IMR-90 (cell line): Measurements from ENCODE around the gene LIMCH1. TPM values are rescaled to one million over a fixed set of nuclear protein-coding genes. Genes with fewer than 3 reads are reported as not detected.

Experiments used
- ATAC-seq: fragments of 200-7000 bp; cut with Tn5 transposase; 2 replicates; pipeline ENCODE4 v1.9.1; 2020; ENCODE audit warnings: low read depth, mild to moderate bottlenecking, moderate library complexity
- BruUV-seq: library from RNA; stranded (reverse); fragments of 400-500 nt; replicated peaks from 2 replicates; lab custom pipeline; 2021; lab: Mats Ljungman, UMichigan
- CTCF ChIA-PET: fragments of 300-600 bp; formaldehyde crosslinking; extraction: SDS; loops from one replicate; lab custom pipeline; 2021; ENCODE audit warnings: antibody characterized with exemption; lab: Yijun Ruan, JAX
- POLR2A ChIA-PET: fragments of 300-600 bp; sonication (Branson Sonifier 250); formaldehyde crosslinking; loops from one replicate; lab custom pipeline; 2022; ENCODE audit warnings: antibody characterized with exemption; ENCODE audit not compliant: unreplicated experiment; lab: Charles Lee
- DNase-seq: peaks from one replicate; pipeline ENCODE4 v3.0.0; 2013
- H2AFZ ChIP-seq: replicated peaks from 2 replicates; pipeline ENCODE3; 2013; ENCODE audit warnings: low read length, mild to moderate bottlenecking; ENCODE audit not compliant: poor library complexity
- H2AK5ac ChIP-seq: 2 replicates; pipeline ENCODE4 v1.6.1; 2013; ENCODE audit warnings: low read depth, low read length, inconsistent platforms
- H2AK9ac ChIP-seq: replicated peaks from 2 replicates; pipeline ENCODE3; 2013; ENCODE audit warnings: mild to moderate bottlenecking, low read depth, low read length, moderate library complexity; ENCODE audit not compliant: poor library complexity
- H2BK120ac ChIP-seq: 2 replicates; pipeline ENCODE4 v1.6.1; 2013; ENCODE audit warnings: low read depth, low read length, inconsistent platforms
- H2BK15ac ChIP-seq: 3 replicates; pipeline ENCODE4 v1.6.1; 2013; ENCODE audit warnings: low read depth, low read length, inconsistent platforms
- H2BK20ac ChIP-seq: 2 replicates; pipeline ENCODE4 v1.6.1; 2013; ENCODE audit warnings: low read depth, mild to moderate bottlenecking, inconsistent platforms, low read length, moderate library complexity
- H2BK5ac ChIP-seq: 2 replicates; pipeline ENCODE4 v1.6.1; 2013; ENCODE audit warnings: mild to moderate bottlenecking, low read depth, low read length, inconsistent platforms; ENCODE audit not compliant: poor library complexity, severe bottlenecking
- H3K14ac ChIP-seq: replicated peaks from 2 replicates; pipeline ENCODE4 v1.6.1; 2013; ENCODE audit warnings: low read depth, low read length, inconsistent platforms
- H3K18ac ChIP-seq: 2 replicates; pipeline ENCODE4 v1.6.1; 2013; ENCODE audit warnings: low read depth, low read length, control low read depth
- H3K23ac ChIP-seq: 2 replicates; pipeline ENCODE4 v1.6.1; 2013; ENCODE audit warnings: low read depth, low read length, inconsistent platforms
- H3K27ac ChIP-seq: 2 replicates; pipeline ENCODE4 v1.5.1; 2013; ENCODE audit warnings: mild to moderate bottlenecking, control low read depth, low read length; ENCODE audit not compliant: insufficient read depth
- H3K27me3 ChIP-seq: 2 replicates; pipeline ENCODE4 v1.6.1; 2013; ENCODE audit warnings: low read length; ENCODE audit not compliant: control insufficient read depth, insufficient read depth
- H3K36me3 ChIP-seq: 2 replicates; pipeline ENCODE4 v1.6.1; 2013; ENCODE audit warnings: low read length, mixed read lengths; ENCODE audit not compliant: control insufficient read depth, insufficient read depth
- H3K4ac ChIP-seq: 2 replicates; pipeline ENCODE4 v1.6.1; 2013; ENCODE audit warnings: low read depth, low read length, inconsistent platforms
- H3K4me1 ChIP-seq: 2 replicates; pipeline ENCODE4 v1.6.1; 2013; ENCODE audit warnings: low read length, mixed read lengths; ENCODE audit not compliant: control insufficient read depth, insufficient read depth
- H3K4me2 ChIP-seq: 2 replicates; pipeline ENCODE4 v1.6.1; 2013; ENCODE audit warnings: low read depth, mild to moderate bottlenecking, control low read depth, low read length, moderate library complexity
- H3K4me3 ChIP-seq: 2 replicates; pipeline ENCODE4 v1.5.1; 2013; ENCODE audit warnings: low read depth, mild to moderate bottlenecking, control low read depth, low read length, moderate library complexity; ENCODE audit not compliant: insufficient read depth
- H3K56ac ChIP-seq: 2 replicates; pipeline ENCODE4 v1.6.1; 2013; ENCODE audit warnings: low read length, inconsistent platforms; ENCODE audit not compliant: insufficient read depth; ENCODE audit errors: extremely low read depth
- H3K79me1 ChIP-seq, 2 experiments: 2 replicates each; pipeline ENCODE4 v1.6.1; 2013; ENCODE audit warnings: low read length in 2 of 2, inconsistent platforms in 1 of 2, low read depth in 1 of 2
- H3K9ac ChIP-seq: 2 replicates; pipeline ENCODE4 v1.6.1; 2013; ENCODE audit warnings: low read depth, low read length, control low read depth
- H3K9me1 ChIP-seq: 2 replicates; pipeline ENCODE4 v1.6.1; 2013; ENCODE audit warnings: low read length, inconsistent platforms; ENCODE audit not compliant: insufficient read depth
- H3K9me3 ChIP-seq: 2 replicates; pipeline ENCODE4 v1.6.1; 2013; ENCODE audit warnings: low read length; ENCODE audit not compliant: control insufficient read depth, insufficient read depth
- H4K20me1 ChIP-seq: 2 replicates; pipeline ENCODE4 v1.6.1; 2013; ENCODE audit warnings: low read length, inconsistent platforms; ENCODE audit not compliant: insufficient read depth
- H4K5ac ChIP-seq: 2 replicates; pipeline ENCODE4 v1.6.1; 2013; ENCODE audit warnings: mild to moderate bottlenecking, low read depth, low read length, control low read depth
- H4K8ac ChIP-seq, 2 experiments: 2 replicates each; pipeline ENCODE4 v1.6.1; 2013; ENCODE audit warnings: low read depth in 2 of 2, low read length in 2 of 2, control low read depth in 1 of 2, inconsistent platforms in 1 of 2
- H4K91ac ChIP-seq: 2 replicates; pipeline ENCODE4 v1.6.1; 2013; ENCODE audit warnings: low read depth, low read length, inconsistent platforms; ENCODE audit not compliant: insufficient read depth
- CHD1 ChIP-seq: IDR thresholded peaks from 2 replicates; pipeline ENCODE4 v1.6.1; 2012; ENCODE audit warnings: low read depth, low read length, improper control_type of control experiment
- MXI1 ChIP-seq: IDR thresholded peaks from 2 replicates; pipeline ENCODE4 v1.6.1; 2012; ENCODE audit warnings: low read depth, mild to moderate bottlenecking, low read length, moderate library complexity, borderline replicate concordance
- NFE2L2 ChIP-seq: fragments of 150-350 bp; IDR thresholded peaks from 2 replicates; pipeline ENCODE4 v1.6.1; 2016; ENCODE audit warnings: low read depth, mild to moderate bottlenecking, low read length
- WGBS, 2 experiments: methylation state at CpG; one replicate each; pipeline versions ENCODE4 v1.1.5 to v1.1.7; 2013; ENCODE audit warnings: missing lambda C conversion rate in 2 of 2; ENCODE audit not compliant: insufficient read length in 1 of 2; ENCODE audit errors: extremely low coverage in 2 of 2; 5-methylcytosine and 5-hydroxymethylcytosine counted together
- dilution Hi-C: fragments of 300-500 bp; cut with HindIII; formaldehyde crosslinking; loops from one replicate; pipeline ENCODE4 v1.14.3; 2018; ENCODE audit warnings: low sequenced_read_pairs; ENCODE audit not compliant: unreplicated experiment
- in situ Hi-C: fragments of 300-500 bp; cut with MboI; formaldehyde crosslinking; loops from 3 replicates; pipeline ENCODE4 v1.14.3; 2019; ENCODE audit warnings: low sequenced_read_pairs, inconsistent platforms, mixed read lengths
- intact Hi-C: fragments of 100-400 bp; cut with micrococcal nuclease; formaldehyde crosslinking; loops from 2 replicates; pipeline ENCODE4 v1.10.0; 2022
- polyA plus RNA-seq, 3 experiments: library from polyadenylated mRNA; depleted of rRNA; stranded (reverse); fragments of >200 nt; gene quantifications; 2 replicates each; pipeline ENCODE4 v1.2.3, GENCODE V29; 2012; ENCODE audit warnings: low replicate concordance in 1 of 3
- total RNA-seq: library from RNA; depleted of rRNA; stranded (reverse); fragments of >200 nt; gene quantifications from 2 replicates; pipeline ENCODE4 v1.2.3, GENCODE V29; 2012
- TF ChIP-seq, protein P1 (sequence below): fragments of 150-350 bp; IDR thresholded peaks from 2 replicates; pipeline ENCODE4 v1.6.1; 2017; ENCODE audit warnings: mild to moderate bottlenecking, antibody characterized with exemption, low read length, low read depth

The LIMCH1 gene
- total and polyA plus RNA-seq, 2 of the 4 experiments (the other 2 are of a cell fraction) = 0.89 to 2.9 TPM

DNA sequence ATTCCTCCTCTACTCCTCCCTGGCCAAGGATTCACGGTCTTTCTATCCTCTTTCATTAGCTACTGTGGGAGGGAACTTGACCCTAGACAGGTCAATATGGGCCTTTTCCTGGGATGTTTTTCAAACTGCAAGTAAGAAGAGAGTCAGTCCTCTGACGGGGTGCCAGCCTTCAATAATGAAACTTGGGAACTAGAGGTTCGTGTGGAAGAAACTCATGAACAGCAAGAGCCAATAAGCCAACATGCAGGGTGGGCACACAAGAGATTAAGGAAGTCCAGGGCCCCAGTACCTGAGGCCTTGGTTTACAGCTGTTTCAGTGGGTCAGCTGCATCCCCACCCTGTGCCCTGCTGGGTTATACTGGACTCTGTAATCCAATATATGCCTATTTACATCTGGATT lies 49.3 kb downstream of the LIMCH1 start:
- no peaks in the 10 kb centered on the region for H4K20me1 ChIP-seq
- no peak overlapping the region for H4K8ac ChIP-seq
- H3K4me3 ChIP-seq = no peak overlapping the region
- no peak overlapping the region for H3K4ac ChIP-seq
- no peak overlapping the region for H2AK9ac ChIP-seq
- H3K9me1 ChIP-seq = no peaks in the 10 kb centered on the region
- dilution Hi-C loops = no loop called here
- H2AFZ ChIP-seq = no peak overlapping the region
- no CpG with 5 or more reads among the region's 3 CpGs for WGBS, 2 experiments
- POLR2A ChIA-PET = no interaction called here
- no peak overlapping the region for H2AK5ac ChIP-seq
- H3K4me2 ChIP-seq = no peak overlapping the region
- H4K5ac ChIP-seq = no peak overlapping the region
- H3K18ac ChIP-seq = no peak overlapping the region
- no peak overlapping the region for H3K23ac ChIP-seq
- DNase-seq = no peak
- H4K91ac ChIP-seq = no peak overlapping the region
- H2BK20ac ChIP-seq = no peak overlapping the region
- no peak overlapping the region for H2BK15ac ChIP-seq
- no peaks in the 10 kb centered on the region for H3K9me3 ChIP-seq
- H2BK120ac ChIP-seq = no peak overlapping the region
- no peaks in the 10 kb centered on the region for H3K79me1 ChIP-seq
- no peaks in the 10 kb centered on the region for H3K27me3 ChIP-seq
- H3K4me1 ChIP-seq = no peaks in the 10 kb centered on the region
- H3K14ac ChIP-seq = no peak overlapping the region
- no peak overlapping the region for H3K9ac ChIP-seq
- no peaks in the 10 kb centered on the region for H3K36me3 ChIP-seq
- no peak for TF ChIP-seq CHD1
- TF ChIP-seq MXI1 = no peak
- TF ChIP-seq, protein P1, sequence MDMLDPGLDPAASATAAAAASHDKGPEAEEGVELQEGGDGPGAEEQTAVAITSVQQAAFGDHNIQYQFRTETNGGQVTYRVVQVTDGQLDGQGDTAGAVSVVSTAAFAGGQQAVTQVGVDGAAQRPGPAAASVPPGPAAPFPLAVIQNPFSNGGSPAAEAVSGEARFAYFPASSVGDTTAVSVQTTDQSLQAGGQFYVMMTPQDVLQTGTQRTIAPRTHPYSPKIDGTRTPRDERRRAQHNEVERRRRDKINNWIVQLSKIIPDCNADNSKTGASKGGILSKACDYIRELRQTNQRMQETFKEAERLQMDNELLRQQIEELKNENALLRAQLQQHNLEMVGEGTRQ = no peak
- no peak for TF ChIP-seq NFE2L2
- no peak for ATAC-seq
- no peak overlapping the region for H3K56ac ChIP-seq
- no TSS peak for BruUV-seq
- no peak overlapping the region for H3K27ac ChIP-seq
- CTCF ChIA-PET = no interaction called here
- intact Hi-C loops = no loop called here
- H2BK5ac ChIP-seq = no peak overlapping the region
- in situ Hi-C loops = no loop called here
